HG03378 (cell line): ENCODE measurements around the gene CFAP52.
"Not testable (repeated sequence)": the region's sequence is repeated elsewhere in the genome, so short reads cannot be mapped to it uniquely, and the experiment has no call there.

Experiments used
- ATAC-seq: cut with Tn5 transposase; IDR thresholded peaks from one replicate; pipeline ENCODE4 v1.9.1; 2021; ENCODE audit warnings: mild to moderate bottlenecking, moderate library complexity; ENCODE audit not compliant: unreplicated experiment

Gene CFAP52

DNA sequence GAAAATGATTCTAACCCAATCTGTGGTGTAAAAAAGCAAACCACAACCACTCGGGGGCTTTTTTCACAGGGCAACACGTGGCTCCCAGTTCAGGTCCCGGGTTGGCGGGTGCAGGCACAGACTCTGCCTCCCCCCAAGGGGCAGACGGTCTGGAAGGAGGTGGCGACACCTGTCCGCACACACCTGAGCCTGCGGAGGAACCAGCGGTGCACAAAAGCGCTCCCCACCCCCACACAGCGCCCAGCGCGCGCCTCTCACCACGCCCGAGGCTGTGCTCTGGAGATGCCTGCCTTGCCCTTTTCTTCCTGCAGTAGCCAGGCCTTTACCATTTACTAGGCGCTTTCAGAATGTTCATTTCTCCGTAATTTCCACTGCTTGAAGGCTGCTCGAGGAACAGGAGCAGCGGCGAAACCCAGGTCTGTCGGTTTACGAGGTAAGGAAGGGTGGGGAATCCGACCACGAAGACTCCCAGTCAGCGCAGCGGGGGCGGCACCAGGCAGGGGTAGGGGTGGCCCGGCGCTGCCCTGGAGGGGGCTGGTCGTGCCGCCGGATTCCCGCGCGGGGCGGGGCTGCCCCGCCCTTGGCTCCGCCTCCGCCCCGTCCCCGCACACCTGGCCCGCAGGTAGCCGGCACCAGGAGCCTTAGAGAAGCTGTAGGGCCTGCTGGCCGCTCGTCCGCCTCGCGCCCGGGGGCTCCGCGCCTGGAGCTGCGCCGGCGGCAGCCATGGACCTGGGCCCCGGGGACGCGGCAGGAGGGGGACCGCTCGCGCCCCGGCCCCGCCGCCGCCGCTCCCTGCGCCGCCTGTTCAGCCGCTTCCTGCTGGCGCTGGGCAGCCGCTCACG, 68.7 kb downstream of the CFAP52 start, which contains the start of gene USP43:
TSS of gene USP43 (plus strand) at position 608 of the 842 bp plus-strand sequence. CDS start at position 724, 116 bp downstream.
- no peak for ATAC-seq

DNA sequence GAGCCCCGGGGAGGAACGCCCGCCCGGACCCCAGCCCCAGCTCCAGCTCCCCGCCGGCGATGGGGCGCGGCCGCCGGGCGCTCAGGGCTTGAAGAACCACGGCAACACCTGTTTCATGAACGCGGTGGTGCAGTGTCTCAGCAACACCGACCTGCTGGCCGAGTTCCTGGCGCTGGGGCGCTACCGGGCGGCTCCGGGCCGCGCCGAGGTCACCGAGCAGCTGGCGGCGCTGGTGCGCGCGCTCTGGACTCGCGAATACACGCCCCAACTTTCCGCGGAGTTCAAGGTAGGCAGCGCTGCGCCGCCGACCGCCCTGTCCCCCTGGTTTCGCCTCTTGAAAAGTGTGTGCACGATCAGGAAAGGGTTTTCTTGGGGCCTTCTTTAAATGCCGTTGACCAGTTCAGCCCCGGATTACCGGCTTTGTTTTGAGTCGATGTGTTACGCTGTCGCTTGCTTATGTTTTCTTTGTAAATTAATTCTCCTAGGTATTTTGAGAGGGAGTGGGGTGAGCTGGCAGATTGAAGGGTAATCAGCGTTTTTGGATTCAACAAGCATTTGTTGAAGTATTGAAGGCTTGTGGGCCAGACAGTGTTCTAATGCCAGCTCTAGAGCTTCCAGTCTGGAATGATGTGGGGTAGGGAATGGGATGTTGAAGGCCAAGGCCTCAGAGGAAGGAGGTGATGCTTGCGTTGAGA, 69.6 kb downstream of the CFAP52 start:
- no peak for ATAC-seq

DNA sequence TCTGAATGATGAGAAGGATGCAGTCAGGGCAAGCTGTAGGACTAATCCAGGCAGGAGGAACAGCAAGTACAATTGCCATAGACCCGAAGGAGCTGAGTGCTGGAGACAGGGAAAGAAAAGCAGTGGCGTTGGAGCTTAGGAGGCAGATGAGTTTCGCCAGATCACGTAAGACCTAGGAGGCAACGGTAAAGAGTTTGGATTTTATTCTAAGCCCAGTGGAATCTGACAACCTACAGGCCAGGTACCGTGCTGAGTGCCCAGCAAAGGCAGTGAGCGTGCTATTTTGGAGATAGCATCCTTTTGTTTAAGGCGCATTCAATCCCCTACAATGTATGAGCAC, 70.1 kb downstream of the CFAP52 start:
- no peak for ATAC-seq

DNA sequence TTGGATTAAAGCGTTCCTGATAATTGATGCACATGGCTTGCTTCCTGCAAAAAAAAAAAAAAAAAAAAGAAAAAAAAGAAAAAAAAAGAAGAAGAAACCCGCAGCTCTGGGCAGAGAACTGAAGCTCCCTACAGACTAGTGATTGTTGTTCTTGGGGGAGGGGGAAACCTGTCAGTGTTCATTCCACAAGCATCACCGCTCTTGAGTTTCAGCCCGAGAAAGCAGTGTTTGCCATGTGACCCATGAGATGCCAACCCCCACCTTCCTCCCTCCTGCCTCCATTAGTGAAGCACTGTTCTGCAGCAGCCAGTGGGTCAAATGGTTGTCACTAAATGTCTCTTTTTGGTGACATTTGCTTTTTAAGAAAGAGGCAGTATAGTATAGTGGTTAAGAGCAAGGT, 70.6 kb downstream of the CFAP52 start:
- no peak for ATAC-seq

GRCh38 chr17:9648521-9649110, 72.2 kb downstream of the CFAP52 start:
- no peak for ATAC-seq

- no peak for ATAC-seq
Measured at GRCh38 chr17:9658593-9659211, 82.3 kb downstream of the CFAP52 start.

DNA sequence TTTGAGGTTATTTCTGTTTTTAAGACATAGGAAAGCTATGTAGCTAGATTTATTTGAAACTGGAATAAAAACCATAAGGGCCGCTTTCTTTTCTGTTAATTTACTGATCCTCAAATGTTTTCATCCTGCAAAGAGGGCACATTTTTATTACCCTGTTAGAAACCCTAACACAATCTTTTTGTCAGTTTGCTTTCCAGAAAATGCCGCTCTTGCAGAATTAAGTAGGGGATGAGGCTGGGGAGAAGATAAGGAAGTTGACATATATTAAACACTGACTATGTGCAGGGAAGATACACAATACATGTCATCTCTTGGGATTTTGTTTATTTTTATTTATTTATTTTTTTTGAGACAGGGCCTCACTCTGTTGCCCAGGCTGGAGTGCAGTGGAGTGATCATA, 84.6 kb downstream of the CFAP52 start:
- ATAC-seq, result no peak

- not testable (repeated sequence) for ATAC-seq
Measured at GRCh38 chr17:9663511-9663910, 87.1 kb downstream of the CFAP52 start.

- no peak for ATAC-seq
Measured at GRCh38 chr17:9666461-9667050, 90.1 kb downstream of the CFAP52 start.

DNA sequence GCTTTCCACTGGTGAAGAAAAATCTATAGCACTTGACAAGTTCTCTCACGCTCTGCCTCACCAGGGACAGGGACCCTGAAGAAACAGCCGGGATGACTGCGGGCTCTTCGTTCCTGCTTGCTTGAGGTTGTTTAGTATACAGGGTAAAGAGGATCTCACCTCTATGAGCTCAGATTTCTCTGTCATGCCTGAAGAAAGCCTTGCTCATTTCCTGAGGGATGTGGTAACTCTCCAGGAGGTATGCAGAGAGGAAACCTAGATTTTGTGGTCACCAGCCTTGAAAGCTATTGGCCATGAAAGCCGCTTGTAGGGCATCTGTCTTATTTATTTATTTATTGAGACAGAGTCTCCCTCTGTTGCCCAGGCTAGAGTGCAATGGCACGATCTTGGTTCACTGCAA, 92.1 kb downstream of the CFAP52 start:
- ATAC-seq, result no peak

GRCh38 chr17:9669551-9670008, 93.1 kb downstream of the CFAP52 start:
- no peak for ATAC-seq

DNA sequence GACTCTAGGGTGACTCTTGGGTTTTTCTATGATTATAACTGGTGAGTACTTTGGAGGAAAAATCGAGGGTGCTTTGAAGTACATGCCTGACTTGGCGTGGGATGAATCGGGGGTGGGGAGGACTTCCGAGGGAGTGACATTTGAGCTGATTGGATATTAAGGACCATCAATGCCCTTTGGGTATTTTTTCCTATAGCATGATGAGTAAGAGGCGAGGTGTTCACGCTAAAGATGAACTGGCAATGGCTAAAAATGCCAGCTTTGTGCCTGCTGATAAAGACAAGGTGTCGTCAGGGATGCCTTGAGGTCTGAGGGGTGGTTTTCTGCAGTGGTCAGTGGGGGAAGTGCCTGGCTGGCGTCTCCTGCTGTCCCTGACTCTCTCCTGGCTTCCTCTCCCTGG, 94.2 kb downstream of the CFAP52 start:
- no peak for ATAC-seq

DNA sequence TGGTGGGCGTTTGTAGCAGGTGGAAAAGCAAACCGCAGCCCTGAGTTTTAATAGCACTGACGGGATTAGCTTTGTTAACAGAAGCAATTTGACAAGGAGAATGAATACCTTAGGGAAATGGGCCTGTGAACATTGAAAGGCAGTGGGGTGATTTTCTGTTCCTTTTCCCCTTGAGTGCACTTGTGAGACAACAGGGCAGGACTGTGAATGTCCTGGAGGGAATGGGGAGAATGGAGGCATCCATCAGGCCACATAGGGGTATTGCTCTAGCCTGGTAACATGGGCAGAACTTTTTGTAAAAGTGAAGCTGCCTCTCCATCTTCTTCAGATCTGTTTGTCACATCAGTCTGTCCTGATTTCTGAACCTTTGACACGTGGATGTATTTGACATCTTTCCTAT, 95.1 kb downstream of the CFAP52 start:
- no peak for ATAC-seq

DNA sequence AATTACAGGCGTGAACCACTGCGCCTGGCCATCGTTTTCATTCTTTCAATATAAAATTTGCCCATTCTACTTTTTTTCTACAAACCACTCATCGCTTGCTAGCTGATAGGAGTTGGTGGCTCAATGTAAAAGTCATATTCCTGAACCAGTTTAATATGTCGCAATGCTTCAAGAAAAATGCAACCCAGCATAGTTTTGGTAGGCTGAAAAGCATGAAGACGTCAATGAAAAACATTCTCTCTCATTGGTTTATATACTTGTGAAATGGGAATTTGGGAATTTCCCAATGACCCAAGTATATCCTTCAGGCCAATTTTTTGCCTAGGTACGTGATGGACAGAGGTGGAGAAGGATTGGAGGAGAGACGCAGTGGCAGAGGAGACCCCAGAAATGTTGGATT, 95.8 kb downstream of the CFAP52 start:
- ATAC-seq, result no peak

- no peak for ATAC-seq
Measured at GRCh38 chr17:9672691-9673090, 96.2 kb downstream of the CFAP52 start.

DNA sequence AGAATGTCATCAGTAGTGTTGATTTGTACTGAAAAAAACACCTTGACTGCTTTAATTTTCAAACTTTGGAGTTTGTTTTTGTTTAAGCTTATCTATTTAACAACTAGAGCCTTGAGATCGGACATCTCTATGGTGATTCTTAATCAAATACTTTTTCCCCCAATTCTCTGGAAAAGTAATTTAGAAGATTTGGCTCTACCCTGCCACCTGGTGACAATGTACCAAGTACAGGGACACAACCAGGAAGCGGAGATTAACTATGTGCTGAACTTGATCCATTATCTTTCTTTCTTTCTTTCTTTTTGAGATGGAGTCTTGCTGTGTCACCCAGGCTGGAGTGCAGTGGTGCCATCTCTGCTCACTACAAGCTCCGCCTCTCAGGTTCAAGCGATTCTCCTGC, 99.6 kb downstream of the CFAP52 start:
- ATAC-seq, result no peak

DNA sequence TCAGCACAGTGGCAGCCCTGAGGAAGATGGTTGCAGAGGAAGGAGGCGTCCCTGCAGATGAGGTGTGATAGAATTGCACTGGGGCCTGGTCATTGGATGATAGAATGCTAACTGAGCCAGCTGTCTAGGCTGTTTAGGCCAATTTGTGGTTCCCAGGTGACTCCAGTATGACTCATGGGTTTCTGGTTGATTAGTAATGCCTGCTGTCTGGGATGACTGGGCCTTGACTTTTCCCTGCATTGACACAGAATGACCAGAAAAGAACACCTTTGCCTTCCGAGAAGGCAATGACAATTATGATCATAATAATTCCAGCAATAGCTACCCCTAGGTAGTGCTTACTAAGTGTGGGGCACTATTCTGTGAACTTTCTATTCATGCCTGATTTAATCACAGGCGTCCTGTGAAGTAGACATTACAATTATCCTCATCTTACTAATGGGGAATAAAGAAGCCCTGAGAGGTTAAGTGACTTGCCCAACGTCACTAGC, 100.4 kb downstream of the CFAP52 start:
- peak; percentile 65 for ATAC-seq

DNA sequence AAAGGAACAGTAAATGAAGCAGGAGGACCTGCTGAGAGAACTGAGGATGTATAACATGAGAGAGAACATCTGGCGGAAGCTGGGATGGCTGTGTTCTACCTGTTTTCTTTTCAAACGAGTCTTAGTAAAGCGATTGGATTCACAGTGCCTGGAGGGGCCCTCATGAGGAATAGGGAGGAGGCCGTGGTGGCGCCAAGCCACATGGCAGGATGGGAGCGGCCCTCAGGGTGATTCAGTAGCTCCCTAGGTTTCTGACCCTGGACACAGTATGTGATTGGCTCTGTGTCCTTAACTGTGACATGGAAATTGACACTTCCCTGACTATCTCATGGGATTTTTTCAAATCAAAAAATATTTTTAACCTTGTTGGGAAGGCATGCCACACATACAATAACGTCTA, 101.0 kb downstream of the CFAP52 start:
- no peak for ATAC-seq

GRCh38 chr17:9677896-9678295, 101.5 kb downstream of the CFAP52 start:
- no peak for ATAC-seq

DNA sequence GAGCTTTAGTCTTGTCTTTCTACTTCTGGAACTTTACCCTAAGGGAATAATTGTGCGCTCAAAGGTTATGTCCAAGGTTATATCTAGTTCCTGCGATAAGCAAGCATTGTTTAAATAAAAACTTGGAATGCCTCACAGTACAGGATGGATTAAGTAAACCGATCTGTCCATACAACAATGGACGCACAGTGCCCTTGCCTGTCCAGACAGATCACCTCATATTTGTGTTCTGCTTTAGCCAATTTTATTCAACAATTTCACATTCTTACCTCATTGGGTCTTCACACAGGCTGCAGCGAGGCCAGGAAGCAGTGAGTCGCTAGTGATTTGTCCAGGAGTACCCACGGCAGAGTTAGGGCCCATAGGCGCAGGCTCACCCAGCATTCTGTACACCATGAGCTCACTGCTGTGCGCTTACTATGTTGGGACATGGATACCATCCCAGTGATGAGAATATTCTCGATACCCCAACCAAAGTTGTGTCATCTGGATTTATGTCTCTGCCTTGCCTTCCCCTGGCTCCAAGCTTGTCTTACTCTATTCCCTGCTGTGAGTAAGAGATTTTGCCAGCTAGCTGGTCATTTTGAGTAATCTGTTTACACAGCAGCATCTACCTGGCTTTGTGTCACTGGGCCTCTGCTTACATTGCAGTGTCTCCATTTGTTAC, 108.6 kb downstream of the CFAP52 start:
- no peak for ATAC-seq
